GM04504 (cell line): ENCODE measurements around the gene NUTM2A.
"Not testable (repeated sequence)": the region's sequence is repeated elsewhere in the genome, so short reads cannot be mapped to it uniquely, and the experiment has no call there.

Experiments
- DNase-seq: peaks from one replicate; pipeline ENCODE4 v3.0.0-alpha.2; 2012; ENCODE audit warnings: low read depth

Gene NUTM2A

GRCh38 chr10:87225148-87225547 lies at the start of gene NUTM2A:
Gene NUTM2A, plus strand, starts transcription at chr10:87225448. Its CDS starts 383 bp downstream, at chr10:87225831.
- not testable (repeated sequence) for DNase-seq

- not testable (repeated sequence) for DNase-seq
These were observed 47.7 kb upstream of the NUTM2A start for GRCh38 chr10:87177587-87177986.

- DNase-seq = not testable (repeated sequence)
These were observed 40.8 kb upstream of the NUTM2A start for GRCh38 chr10:87184421-87184820.

GRCh38 chr10:87186016-87186415 lies 39.2 kb upstream of the NUTM2A start:
- DNase-seq = not testable (repeated sequence)

- DNase-seq = not testable (repeated sequence)
These were observed 37.7 kb upstream of the NUTM2A start for GRCh38 chr10:87187573-87187972.

- not testable (repeated sequence) for DNase-seq
These were observed 33.4 kb upstream of the NUTM2A start for GRCh38 chr10:87191841-87192240.

GRCh38 chr10:87200924-87201323 lies 24.3 kb upstream of the NUTM2A start:
- DNase-seq = peak; percentile 49

- not testable (repeated sequence) for DNase-seq
These were observed 20.4 kb upstream of the NUTM2A start for GRCh38 chr10:87204801-87205200.

- not testable (repeated sequence) for DNase-seq
These were observed 18.3 kb upstream of the NUTM2A start for GRCh38 chr10:87206922-87207321.

GRCh38 chr10:87210309-87210708 lies 14.9 kb upstream of the NUTM2A start:
- DNase-seq = not testable (repeated sequence)

- DNase-seq = not testable (repeated sequence)
These were observed 13.4 kb upstream of the NUTM2A start for GRCh38 chr10:87211848-87212247.

- DNase-seq = not testable (repeated sequence)
These were observed 12.0 kb upstream of the NUTM2A start for GRCh38 chr10:87213150-87213765.

- DNase-seq = not testable (repeated sequence)
These were observed 11.4 kb upstream of the NUTM2A start for GRCh38 chr10:87213806-87214205.

- DNase-seq = not testable (repeated sequence)
These were observed 9.1 kb upstream of the NUTM2A start for GRCh38 chr10:87216120-87216519.

- DNase-seq = not testable (repeated sequence)
These were observed 5.9 kb upstream of the NUTM2A start for GRCh38 chr10:87219370-87219769.

GRCh38 chr10:87222789-87223188 lies 2.5 kb upstream of the NUTM2A start:
- not testable (repeated sequence) for DNase-seq

- not testable (repeated sequence) for DNase-seq
These were observed 3.0 kb downstream of the NUTM2A start for GRCh38 chr10:87228247-87228646.

GRCh38 chr10:87229211-87229610 lies 4.0 kb downstream of the NUTM2A start:
- DNase-seq = not testable (repeated sequence)

- DNase-seq = not testable (repeated sequence)
These were observed 9.6 kb downstream of the NUTM2A start for GRCh38 chr10:87234854-87235253.

- DNase-seq = not testable (repeated sequence)
These were observed 12.0 kb downstream of the NUTM2A start for GRCh38 chr10:87237244-87237643.

GRCh38 chr10:87239346-87239808 lies 14.1 kb downstream of the NUTM2A start:
- not testable (repeated sequence) for DNase-seq

- DNase-seq = not testable (repeated sequence)
These were observed 16.9 kb downstream of the NUTM2A start for GRCh38 chr10:87242192-87242591.

- not testable (repeated sequence) for DNase-seq
These were observed 22.1 kb downstream of the NUTM2A start for GRCh38 chr10:87247335-87247734.
